ENCODE data around the gene CENPV. TPM values are rescaled to one million over a fixed set of nuclear protein-coding genes. Genes with fewer than 3 reads are reported as not detected.

CENPV gene
- total RNA-seq, 1 donor from 2014 or later = 91.3 TPM

GRCh38 chr17:16346721-16347271, 6.5 kb downstream of the CENPV start:
- DNase-seq (ENCODE audit: low read depth) = no peak
- TF ChIP-seq, protein P1, sequence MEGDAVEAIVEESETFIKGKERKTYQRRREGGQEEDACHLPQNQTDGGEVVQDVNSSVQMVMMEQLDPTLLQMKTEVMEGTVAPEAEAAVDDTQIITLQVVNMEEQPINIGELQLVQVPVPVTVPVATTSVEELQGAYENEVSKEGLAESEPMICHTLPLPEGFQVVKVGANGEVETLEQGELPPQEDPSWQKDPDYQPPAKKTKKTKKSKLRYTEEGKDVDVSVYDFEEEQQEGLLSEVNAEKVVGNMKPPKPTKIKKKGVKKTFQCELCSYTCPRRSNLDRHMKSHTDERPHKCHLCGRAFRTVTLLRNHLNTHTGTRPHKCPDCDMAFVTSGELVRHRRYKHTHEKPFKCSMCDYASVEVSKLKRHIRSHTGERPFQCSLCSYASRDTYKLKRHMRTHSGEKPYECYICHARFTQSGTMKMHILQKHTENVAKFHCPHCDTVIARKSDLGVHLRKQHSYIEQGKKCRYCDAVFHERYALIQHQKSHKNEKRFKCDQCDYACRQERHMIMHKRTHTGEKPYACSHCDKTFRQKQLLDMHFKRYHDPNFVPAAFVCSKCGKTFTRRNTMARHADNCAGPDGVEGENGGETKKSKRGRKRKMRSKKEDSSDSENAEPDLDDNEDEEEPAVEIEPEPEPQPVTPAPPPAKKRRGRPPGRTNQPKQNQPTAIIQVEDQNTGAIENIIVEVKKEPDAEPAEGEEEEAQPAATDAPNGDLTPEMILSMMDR (conservative IDR thresholded peaks at IDR 0.05; ENCODE audit: low read depth, low read length) = no peak
- H3K4me3 ChIP-seq (ENCODE audit: low read depth, low read length) = no peak overlapping the region

- H3K4me3 ChIP-seq (ENCODE audit: low read depth, low read length) = no peak overlapping the region
- no peak for DNase-seq (ENCODE audit: low read depth)
- TF ChIP-seq, protein P1 (conservative IDR thresholded peaks at IDR 0.05; ENCODE audit: low read depth, low read length) = no peak
Observed at GRCh38 chr17:16345565-16345964, 7.7 kb downstream of the CENPV start.

GRCh38 chr17:16343569-16343968, 9.7 kb downstream of the CENPV start:
- TF ChIP-seq, protein P1 (conservative IDR thresholded peaks at IDR 0.05; ENCODE audit: low read depth, low read length) = no peak
- no peak overlapping the region for H3K4me3 ChIP-seq (ENCODE audit: low read depth, low read length)
- no peak for DNase-seq (ENCODE audit: low read depth)

DNA sequence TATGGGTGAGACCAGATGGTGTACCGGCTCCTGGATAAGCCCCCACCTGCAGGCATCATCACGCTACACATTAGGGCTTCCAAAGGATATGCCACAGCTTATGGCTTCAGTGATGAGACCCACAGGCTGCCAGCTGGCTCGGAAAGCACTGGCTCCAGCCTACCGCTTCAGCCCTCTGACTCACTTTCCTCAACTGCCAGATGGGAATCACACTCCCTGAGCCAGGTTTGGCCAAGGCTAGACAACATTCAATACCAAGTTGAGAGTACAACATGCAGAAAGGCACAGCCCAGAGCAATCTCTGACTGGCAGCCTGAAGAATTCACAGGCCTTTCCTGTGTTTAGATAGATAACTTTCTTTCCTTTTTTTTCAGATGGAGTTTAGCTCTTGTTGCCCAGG, 10.3 kb downstream of the CENPV start:
- TF ChIP-seq, protein P1 (conservative IDR thresholded peaks at IDR 0.05; ENCODE audit: low read depth, low read length) = no peak
- no peak for DNase-seq (ENCODE audit: low read depth)

GRCh38 chr17:16339959-16340358, 13.3 kb downstream of the CENPV start:
- TF ChIP-seq, protein P1 (conservative IDR thresholded peaks at IDR 0.05; ENCODE audit: low read depth, low read length) = no peak
- H3K4me3 ChIP-seq (ENCODE audit: low read depth, low read length) = no peak overlapping the region
- no peak for DNase-seq (ENCODE audit: low read depth)

More for the DNA sequence above, 10.3 kb downstream of the CENPV start:
- H3K4me3 ChIP-seq (ENCODE audit: low read depth, low read length) = no peak overlapping the region

DNA sequence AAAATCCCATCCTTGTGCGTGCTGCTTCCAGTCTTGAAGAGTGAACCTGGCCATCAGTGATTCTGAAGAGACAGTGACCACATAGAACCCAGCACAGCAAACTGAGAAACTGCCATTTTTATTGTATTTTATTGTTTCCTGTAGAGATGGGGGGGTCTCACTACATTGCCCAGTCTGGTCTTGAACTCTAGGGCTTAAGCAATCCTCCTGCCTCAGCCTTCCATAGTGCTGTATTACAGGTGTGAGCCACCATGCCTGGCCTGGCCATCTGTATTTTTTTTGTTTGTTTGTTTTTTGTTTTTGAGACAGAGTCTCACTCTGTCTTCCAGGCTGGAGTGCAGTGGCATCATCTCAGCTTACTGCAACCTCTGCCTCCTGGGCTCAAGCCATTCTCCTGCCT, 13.9 kb downstream of the CENPV start:
- TF ChIP-seq, protein P1 (conservative IDR thresholded peaks at IDR 0.05; ENCODE audit: low read depth, low read length) = no peak
- H3K4me3 ChIP-seq (ENCODE audit: low read depth, low read length) = no peak overlapping the region
- DNase-seq (ENCODE audit: low read depth) = no peak

GRCh38 chr17:16338391-16338790, 14.9 kb downstream of the CENPV start:
- no peak for DNase-seq (ENCODE audit: low read depth)
- TF ChIP-seq, protein P1 (conservative IDR thresholded peaks at IDR 0.05; ENCODE audit: low read depth, low read length) = no peak
- no peak overlapping the region for H3K4me3 ChIP-seq (ENCODE audit: low read depth, low read length)

All from epithelial cell of proximal tubule (primary cell).